ENCODE measurements around the gene FCGR3A.
"Not testable (repeated sequence)": the region's sequence is repeated elsewhere in the genome, so short reads cannot be mapped to it uniquely, and the experiment has no call there.

The FCGR3A gene

DNA sequence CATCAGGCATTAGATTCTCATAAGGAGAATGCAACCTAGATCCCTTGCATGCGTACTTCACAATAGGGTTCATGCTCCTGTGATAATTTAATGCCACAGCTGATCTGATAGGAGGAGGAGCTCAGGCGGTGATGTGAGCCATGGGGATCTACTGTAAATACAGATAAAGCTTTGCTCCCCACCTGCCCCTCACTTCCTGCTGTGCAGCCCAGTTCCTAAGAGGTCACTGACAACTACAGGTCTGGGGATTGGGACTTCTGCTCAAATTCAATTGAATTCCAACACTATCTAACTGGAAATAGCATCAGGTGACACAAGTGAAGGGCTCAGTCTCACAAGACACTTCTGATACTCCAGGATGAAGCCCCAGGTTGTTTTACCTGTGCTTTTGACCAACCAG lies 7.4 kb upstream of the FCGR3A start:
- DNase-seq (ENCODE audit: low read depth, low spot score) = not testable (repeated sequence)

DNA sequence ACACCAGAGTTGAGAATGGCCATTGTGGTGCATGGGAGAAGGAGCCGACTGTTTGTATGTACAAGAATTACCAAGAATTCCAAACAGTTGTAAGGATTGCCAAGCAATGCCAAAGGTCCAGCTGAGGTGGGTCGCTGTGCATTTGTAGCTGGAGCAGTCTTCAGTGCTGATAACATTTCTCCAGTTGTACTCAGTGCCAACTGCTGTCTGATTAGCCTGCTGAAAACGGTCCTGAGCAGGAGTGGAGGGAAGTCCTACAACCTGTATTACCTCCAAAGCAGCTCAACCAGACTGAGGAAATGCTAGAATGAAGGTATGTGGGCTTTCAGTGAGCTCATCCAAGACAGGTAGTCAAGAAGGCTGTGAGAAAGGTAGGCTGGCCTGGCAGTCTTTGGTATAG lies 6.5 kb upstream of the FCGR3A start:
- DNase-seq (ENCODE audit: low read depth, low spot score) = not testable (repeated sequence)

DNA sequence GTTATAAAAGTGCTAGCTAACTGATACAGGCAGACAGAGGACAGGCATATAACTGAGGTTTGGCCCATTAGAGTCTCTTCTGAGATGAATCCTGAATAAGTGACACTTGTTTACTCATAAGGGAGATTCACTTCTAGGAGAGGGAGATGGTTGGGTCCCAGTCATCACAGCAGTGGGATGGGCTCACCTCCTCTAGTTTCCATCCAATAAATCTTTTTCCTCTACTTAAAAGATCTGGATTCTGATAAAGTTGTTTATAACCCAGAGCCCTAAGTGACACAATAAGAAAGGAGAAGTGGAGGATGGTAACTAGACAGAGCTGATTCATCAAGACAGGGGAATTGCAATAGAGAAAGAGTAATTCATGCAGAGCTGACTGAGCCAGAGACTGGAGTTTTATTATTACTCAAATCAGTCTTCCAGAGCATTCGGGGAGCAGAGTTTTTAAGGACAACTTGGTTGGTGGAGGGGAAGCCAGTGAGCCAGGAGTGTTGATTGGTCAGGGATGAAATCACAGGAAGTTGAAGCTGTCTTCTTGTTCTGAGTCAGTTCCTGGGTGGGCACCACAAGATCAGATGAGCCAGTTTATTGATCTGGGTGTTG lies 5.3 kb upstream of the FCGR3A start:
- not testable (repeated sequence) for DNase-seq (ENCODE audit: low read depth, low spot score)

DNA sequence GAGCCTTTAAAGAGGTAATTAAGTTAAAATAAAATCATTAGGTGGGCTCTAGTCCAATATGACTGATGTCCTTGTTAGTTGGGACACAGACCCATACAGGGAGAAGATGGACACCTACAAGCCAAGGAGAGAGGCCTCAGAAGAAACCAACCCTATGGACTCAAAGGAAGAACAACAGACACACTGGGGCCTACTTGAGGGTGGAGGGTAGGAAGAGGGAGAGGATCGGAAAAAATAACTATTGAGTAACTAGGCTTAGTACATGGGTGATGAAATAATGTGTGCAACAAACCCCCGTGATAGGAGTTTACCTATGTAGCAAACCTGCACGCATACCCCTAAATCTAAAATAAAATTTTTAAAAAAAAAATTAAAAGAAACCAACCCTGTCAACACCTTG lies 4.7 kb upstream of the FCGR3A start:
- DNase-seq (ENCODE audit: low read depth, low spot score) = not testable (repeated sequence)

DNA sequence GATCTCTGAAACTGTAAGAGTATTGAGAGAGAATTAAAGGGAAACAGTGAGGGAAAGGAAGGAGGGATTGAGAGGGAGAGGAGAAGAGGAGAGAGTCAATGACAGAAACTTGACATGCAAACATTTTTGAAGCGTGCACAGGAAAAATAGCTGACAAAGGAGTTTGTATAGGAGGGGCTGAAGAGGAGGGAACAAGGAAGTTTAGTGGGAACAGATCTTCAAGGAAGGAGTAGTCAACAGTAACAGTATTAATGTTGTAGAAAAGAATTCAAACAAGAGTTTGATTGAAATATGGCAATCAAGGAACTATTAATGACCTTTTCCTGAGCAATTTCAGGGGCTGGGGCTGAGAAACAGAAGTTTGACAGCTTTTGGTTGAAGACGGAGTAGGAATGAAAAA lies 4.0 kb upstream of the FCGR3A start:
- not testable (repeated sequence) for DNase-seq (ENCODE audit: low read depth, low spot score)

GRCh38 chr1:161550942-161551341 lies 1.3 kb upstream of the FCGR3A start:
- not testable (repeated sequence) for DNase-seq (ENCODE audit: low read depth, low spot score)

DNA sequence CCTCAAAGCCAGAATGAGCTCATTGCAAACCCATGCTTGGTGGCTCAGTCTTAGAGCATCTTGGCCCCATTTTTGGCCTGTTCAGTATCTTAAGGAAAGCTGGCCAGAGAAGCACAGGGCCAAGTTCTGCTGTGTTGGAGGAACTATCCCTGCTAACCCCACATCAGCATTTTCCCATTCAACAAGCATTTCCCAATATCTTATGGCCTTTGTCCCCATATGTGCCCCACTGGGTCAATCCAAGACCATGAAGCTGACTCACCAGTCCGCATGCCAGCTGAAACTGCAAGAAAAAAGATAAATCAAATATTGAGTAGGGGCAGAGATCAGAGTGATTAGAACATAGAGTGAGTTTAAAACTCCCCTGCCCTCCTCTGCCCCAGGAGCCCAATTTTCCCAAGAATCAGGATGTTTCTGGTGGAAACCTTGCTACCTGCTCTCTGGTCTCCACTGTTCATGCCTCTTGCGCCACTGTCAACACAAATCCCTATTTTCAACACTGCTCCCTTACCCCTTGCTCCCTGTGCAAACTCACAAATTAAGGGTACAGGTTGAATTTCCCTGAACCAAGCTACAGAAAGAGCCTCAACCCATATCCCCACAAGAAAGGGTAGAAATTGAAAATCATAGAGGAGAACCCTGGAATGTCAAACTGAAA lies 740 bp downstream of the FCGR3A start:
- not testable (repeated sequence) for DNase-seq (ENCODE audit: low read depth, low spot score)

DNA sequence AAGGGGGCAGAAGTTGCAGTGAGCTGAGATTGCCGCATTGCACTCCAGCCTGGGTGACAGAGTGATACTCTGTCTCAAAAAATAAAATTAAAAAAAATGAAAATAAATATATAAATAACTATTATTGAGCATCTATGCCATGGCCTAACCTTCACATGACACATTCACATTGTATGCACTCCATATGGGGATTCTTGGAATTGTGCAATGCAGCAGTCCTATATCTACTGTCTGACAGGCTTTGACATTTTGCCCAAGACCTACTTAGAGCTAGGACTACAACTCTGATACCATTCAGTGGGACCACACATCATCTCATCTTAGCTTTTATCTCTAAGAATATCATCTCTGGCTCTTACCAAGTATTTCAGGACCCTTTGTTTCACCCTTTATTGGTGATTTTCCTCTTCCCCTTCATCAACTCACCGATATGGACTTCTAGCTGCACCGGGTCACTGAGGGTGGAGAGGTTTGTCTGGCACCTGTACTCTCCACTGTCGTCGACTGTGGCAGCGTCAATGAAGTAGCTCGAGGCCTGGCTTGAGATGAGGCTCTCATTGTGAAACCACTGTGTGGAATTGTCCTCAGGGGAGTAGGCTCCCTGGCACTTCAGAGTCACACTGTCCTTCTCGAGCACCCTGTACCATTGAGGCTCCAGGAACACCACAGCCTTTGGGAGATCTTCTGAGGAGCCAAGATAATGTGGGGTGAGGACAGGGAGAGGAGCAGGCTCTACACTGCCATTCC lies 1.4 kb downstream of the FCGR3A start:
- DNase-seq (ENCODE audit: low read depth, low spot score) = not testable (repeated sequence)

DNA sequence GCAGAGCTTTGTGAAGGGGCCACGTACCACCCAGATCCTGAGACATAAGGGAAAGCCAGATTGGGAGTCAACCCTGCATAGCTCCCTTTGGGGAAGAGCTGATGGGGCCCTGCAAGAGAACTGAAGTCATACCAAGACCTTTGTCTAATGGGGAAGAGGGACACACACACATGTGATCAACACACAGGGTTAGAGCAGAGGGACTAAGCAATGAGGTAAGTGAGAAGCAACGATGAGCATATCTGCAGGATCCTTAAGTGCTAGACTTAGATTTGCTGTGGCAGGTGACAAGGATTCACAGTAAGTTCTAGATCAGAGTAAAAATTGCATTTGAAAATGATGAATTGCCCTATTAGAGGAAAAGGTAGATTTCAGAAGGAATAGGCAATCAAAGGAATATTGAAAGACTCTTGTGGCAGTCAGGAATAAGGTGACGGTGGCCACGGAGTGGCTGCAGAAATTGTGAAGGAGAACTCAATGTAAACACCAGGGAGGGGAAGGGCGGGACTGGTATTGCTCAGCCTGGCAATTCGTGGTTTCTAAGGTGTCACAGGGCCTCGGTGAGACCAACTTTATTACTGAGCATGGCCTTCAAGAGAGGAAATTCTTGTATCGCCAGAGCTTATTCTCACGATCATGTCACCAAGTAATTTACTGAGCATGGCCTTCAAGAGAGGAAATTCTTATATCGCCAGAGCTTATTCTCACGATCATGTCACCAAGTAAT lies 4.5 kb downstream of the FCGR3A start:
- not testable (repeated sequence) for DNase-seq (ENCODE audit: low read depth, low spot score)

GRCh38 chr1:161543125-161543524 lies 6.5 kb downstream of the FCGR3A start:
- DNase-seq (ENCODE audit: low read depth, low spot score) = not testable (repeated sequence)

GRCh38 chr1:161542091-161542559 lies 7.5 kb downstream of the FCGR3A start:
- DNase-seq (ENCODE audit: low read depth, low spot score) = not testable (repeated sequence)

DNA sequence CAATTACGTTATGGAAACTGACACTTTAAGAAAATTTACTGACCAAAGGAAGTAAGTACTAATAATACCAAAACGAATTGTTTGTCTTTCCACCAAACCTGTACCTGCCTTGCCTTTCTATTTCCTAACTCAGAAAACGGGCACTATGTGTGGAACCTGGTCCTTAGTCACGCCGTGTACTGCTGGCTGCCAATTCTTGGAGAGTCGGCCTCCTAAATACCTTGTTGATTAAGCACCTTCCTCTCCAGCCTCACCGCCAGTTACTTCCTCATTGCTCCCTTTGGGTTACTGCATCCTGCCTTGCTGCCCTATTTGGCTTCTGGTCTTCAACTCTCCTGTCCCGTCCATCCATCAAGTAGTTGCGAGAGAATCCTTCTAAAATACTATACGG lies 9.1 kb downstream of the FCGR3A start:
- DNase-seq (ENCODE audit: low read depth, low spot score) = not testable (repeated sequence)

DNA sequence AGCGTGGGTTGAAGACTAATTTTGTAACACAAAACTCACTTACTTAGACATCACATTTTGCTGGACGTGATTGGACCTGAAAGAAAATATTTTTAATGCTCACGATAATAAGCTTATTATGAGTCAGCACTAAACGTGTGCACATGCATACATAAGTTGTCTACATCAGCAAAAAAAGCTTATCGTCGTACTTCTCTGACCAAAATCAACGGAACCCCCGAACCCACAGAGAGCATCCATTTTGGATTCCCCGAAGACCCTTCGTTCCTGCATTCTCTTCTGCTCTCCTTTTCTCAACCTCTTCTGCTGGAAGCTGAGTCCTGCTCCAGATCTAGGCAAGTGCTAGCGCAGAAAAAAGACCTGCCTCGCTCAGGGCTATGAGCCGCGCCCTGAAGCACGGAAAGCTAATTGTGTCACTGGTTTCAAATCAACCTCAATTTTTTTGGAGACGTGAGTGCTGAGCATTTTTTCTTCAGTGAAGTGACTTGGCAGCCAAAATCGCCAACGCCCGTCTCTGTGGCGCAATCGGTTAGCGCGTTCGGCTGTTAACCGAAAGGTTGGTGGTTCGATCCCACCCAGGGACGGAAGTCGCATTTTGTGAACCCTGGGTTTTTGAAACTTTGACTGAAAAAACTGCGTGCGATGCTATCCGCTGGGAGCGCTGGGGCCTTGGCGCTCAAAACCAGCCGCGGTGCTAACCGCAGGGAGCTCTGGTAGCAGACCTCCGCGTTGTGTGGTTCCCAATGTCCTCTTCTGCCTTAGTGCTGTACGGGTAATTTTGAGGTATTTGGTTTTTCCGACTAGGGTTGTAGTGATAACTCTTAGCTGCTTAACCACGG lies 9.7 kb downstream of the FCGR3A start:
- peak; percentile 85 for DNase-seq (ENCODE audit: low read depth, low spot score)

DNA sequence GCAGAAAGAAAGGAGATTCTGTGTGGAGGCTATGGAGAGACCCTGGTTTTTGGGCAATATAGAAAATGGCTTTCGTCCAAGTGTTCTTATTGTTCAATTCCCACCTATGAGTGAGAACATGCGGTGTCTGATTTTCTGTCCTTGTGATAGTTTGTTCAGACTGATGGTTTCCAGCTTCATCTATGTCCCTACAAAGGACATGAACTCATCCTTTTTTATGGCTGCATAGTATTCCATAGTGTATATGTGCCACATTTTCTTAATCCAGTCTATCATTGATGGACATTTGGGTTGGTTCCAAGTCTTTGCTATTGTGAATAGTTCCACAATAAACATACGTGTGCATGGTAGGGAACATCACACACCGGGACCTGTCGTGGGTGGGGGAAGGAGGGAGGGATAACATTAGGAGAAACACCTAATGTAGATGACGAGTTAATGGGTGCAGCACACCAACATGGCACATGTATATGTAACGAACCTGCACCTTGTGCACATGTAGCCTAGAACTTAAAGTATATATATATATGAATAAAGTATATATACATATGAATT lies 10.6 kb downstream of the FCGR3A start:
- DNase-seq (ENCODE audit: low read depth, low spot score) = not testable (repeated sequence)

- DNase-seq (ENCODE audit: low read depth, low spot score) = not testable (repeated sequence)
These were observed 12.4 kb downstream of the FCGR3A start for GRCh38 chr1:161537068-161537669.

- not testable (repeated sequence) for DNase-seq (ENCODE audit: low read depth, low spot score)
These were observed 16.7 kb downstream of the FCGR3A start for GRCh38 chr1:161532644-161533567.

DNA sequence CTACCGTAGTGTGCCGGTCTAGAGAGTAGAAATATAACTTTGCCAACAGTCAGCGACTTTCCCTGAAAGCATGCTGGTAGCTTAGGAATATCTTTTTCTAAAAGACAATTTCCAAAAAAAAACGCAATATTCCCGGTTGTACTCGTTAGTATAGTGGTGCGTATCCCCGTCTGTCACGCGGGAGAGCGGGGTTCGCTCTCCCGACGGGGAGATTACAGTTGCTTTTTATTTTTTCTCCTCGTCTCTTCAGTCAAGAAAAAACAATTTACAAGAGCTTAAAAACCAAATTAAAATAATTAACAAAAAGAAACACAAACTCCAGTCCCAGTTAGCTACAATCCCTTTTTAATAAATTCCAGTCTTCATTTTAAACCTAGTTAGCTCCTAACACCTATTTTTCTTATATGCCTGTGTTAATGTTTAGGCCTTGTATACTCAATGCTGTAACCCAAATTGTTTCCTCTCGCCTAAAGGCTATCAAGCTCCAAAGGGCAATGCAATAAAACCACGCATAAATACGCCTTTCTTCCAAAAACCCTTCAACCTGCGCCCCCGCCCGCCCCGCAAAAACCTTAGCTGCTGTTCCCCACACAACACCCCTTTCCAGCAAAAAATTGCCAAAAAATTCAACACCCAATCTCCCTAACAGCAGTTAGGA lies 17.5 kb downstream of the FCGR3A start:
- DNase-seq (ENCODE audit: low read depth, low spot score) = no peak
